ENCODE results near the gene HOXA13. TPM values are rescaled to one million over a fixed set of nuclear protein-coding genes. Genes with fewer than 3 reads are reported as not detected.
A peak's percentile ranks its signal among the peaks of the same experiment; 100 is the strongest.

Gene HOXA13
- total RNA-seq, 1 donor from 2014 or later = not detected

GRCh38 chr7:27170426-27171324 is 29.2 kb downstream of the HOXA13 start:
- H3K27me3 Mint-ChIP-seq (ENCODE audit: low read depth) = peaks cover 71% of the 10 kb centered on the region
- no peak overlapping the region for H3K27ac Mint-ChIP-seq (ENCODE audit: unreplicated experiment)
- H3K4me1 Mint-ChIP-seq (ENCODE audit: low read depth) = peaks cover 12% of the 10 kb centered on the region
- peaks cover 7% of the 10 kb centered on the region for H3K36me3 Mint-ChIP-seq (ENCODE audit: low read depth)
- TF ChIP-seq CTCF (IDR thresholded peaks at IDR 0.05) = no peak
- H3K4me3 Mint-ChIP-seq (ENCODE audit: unreplicated experiment) = no peak overlapping the region
- no peaks in the 10 kb centered on the region for H3K9me3 Mint-ChIP-seq (ENCODE audit: low read depth)
- DNase-seq (ENCODE audit: low spot score) = no peak

GRCh38 chr7:27169658-27170425 is 30.0 kb downstream of the HOXA13 start:
- no peak for TF ChIP-seq CTCF (IDR thresholded peaks at IDR 0.05)
- peak; percentile 72 for DNase-seq (ENCODE audit: low spot score)
- H3K27me3 Mint-ChIP-seq (ENCODE audit: low read depth) = peaks cover 65% of the 10 kb centered on the region
- no peak overlapping the region for H3K27ac Mint-ChIP-seq (ENCODE audit: unreplicated experiment)
- H3K36me3 Mint-ChIP-seq (ENCODE audit: low read depth) = peaks cover 6% of the 10 kb centered on the region
- H3K4me1 Mint-ChIP-seq (ENCODE audit: low read depth) = peaks cover 14% of the 10 kb centered on the region
- no peaks in the 10 kb centered on the region for H3K9me3 Mint-ChIP-seq (ENCODE audit: low read depth)
- no peak overlapping the region for H3K4me3 Mint-ChIP-seq (ENCODE audit: unreplicated experiment)

- TF ChIP-seq CTCF (IDR thresholded peaks at IDR 0.05) = no peak
- peak; percentile 68 for DNase-seq (ENCODE audit: low spot score)
- H3K4me1 Mint-ChIP-seq (ENCODE audit: low read depth) = peaks cover 14% of the 10 kb centered on the region
- no peak overlapping the region for H3K4me3 Mint-ChIP-seq (ENCODE audit: unreplicated experiment)
- no peaks in the 10 kb centered on the region for H3K9me3 Mint-ChIP-seq (ENCODE audit: low read depth)
- peaks cover 72% of the 10 kb centered on the region for H3K27me3 Mint-ChIP-seq (ENCODE audit: low read depth)
- peaks cover 5% of the 10 kb centered on the region for H3K36me3 Mint-ChIP-seq (ENCODE audit: low read depth)
- no peak overlapping the region for H3K27ac Mint-ChIP-seq (ENCODE audit: unreplicated experiment)
Measured at GRCh38 chr7:27168265-27168947, 31.5 kb downstream of the HOXA13 start.

GRCh38 chr7:27167916-27168264 is 32.0 kb downstream of the HOXA13 start:
- DNase-seq (ENCODE audit: low spot score) = peak; percentile 4
- H3K27me3 Mint-ChIP-seq (ENCODE audit: low read depth) = peaks cover 76% of the 10 kb centered on the region
- H3K27ac Mint-ChIP-seq (ENCODE audit: unreplicated experiment) = no peak overlapping the region
- no peak overlapping the region for H3K4me3 Mint-ChIP-seq (ENCODE audit: unreplicated experiment)
- peaks cover 14% of the 10 kb centered on the region for H3K4me1 Mint-ChIP-seq (ENCODE audit: low read depth)
- H3K36me3 Mint-ChIP-seq (ENCODE audit: low read depth) = peaks cover 5% of the 10 kb centered on the region
- no peak for TF ChIP-seq CTCF (IDR thresholded peaks at IDR 0.05)
- H3K9me3 Mint-ChIP-seq (ENCODE audit: low read depth) = no peaks in the 10 kb centered on the region
